HepG2 (cell line): Measurements from ENCODE around the gene FN1. TPM values are rescaled to one million over a fixed set of nuclear protein-coding genes. Genes with fewer than 3 reads are reported as not detected.

ENCODE experiments used
- ARNTL ChIP-seq: sonication (generic); formaldehyde crosslinking; IDR thresholded peaks from 2 replicates; pipeline ENCODE4 v1.4.0; 2020; ENCODE audit warnings: mild to moderate bottlenecking, missing genetic modification reagents
- ATF7 ChIP-seq, 2 experiments: fragments of 450-650 bp in 1 of 2; sonication (generic) in 1 of 2; formaldehyde crosslinking in 1 of 2; IDR thresholded peaks; 2 replicates each; pipeline versions ENCODE4 v1.4.0 to v1.6.1; 2016 to 2020; ENCODE audit warnings: antibody characterized with exemption in 1 of 2, mild to moderate bottlenecking in 1 of 2, missing genetic modification reagents in 1 of 2
- FOXA3 ChIP-seq: IDR thresholded peaks from 2 replicates; pipeline ENCODE4 v1.6.1; 2016; ENCODE audit warnings: missing genetic modification reagents, missing compliant biosample characterization
- HMG20A ChIP-seq: IDR thresholded peaks from 2 replicates; pipeline ENCODE4 v1.6.1; 2016; ENCODE audit warnings: borderline replicate concordance
- PHF20 ChIP-seq: sonication (generic); formaldehyde crosslinking; IDR thresholded peaks from 2 replicates; pipeline ENCODE4 v1.5.0; 2020; ENCODE audit warnings: mild to moderate bottlenecking, missing genetic modification reagents
- RELA ChIP-seq: sonication (generic); formaldehyde crosslinking; IDR thresholded peaks from 2 replicates; pipeline ENCODE4 v1.4.0; 2020; ENCODE audit warnings: missing genetic modification reagents
- ZNF10 ChIP-seq: sonication (generic); formaldehyde crosslinking; IDR thresholded peaks from 2 replicates; pipeline ENCODE4 v1.4.0; 2020; ENCODE audit warnings: mild to moderate bottlenecking, low read depth, missing genetic modification reagents, borderline replicate concordance
- ZNF615 ChIP-seq: sonication (generic); formaldehyde crosslinking; IDR thresholded peaks from 2 replicates; pipeline ENCODE4 v1.5.0; 2020; ENCODE audit warnings: mild to moderate bottlenecking, missing genetic modification reagents, borderline replicate concordance
- ZNF766 ChIP-seq: sonication (generic); formaldehyde crosslinking; IDR thresholded peaks from 2 replicates; pipeline ENCODE4 v1.5.0; 2020; ENCODE audit warnings: missing genetic modification reagents, borderline replicate concordance
- polyA plus RNA-seq, 8 experiments: library from polyadenylated mRNA; depleted of rRNA in 3 of 8; stranded (reverse) in 7 of 8; unstranded in 1 of 8; fragments of >200 nt; fragmentation: Illumina TruSeq in 4 of 8; extraction: Trizol in 4 of 8; gene quantifications; 2 replicates each; pipeline versions ENCODE4 v1.2.1 to v1.2.3, GENCODE V29; 2011 to 2016; ENCODE audit warnings: low read depth in 4 of 8, missing spikeins in 1 of 8, mixed read lengths in 1 of 8; ENCODE audit not compliant: insufficient read depth in 1 of 8
- total RNA-seq, 5 experiments: library from RNA; depleted of rRNA; stranded (reverse); fragments of >200 nt; fragmentation: Illumina TruSeq; extraction: Trizol; gene quantifications; 2 replicates each; pipeline ENCODE4 v1.2.3, GENCODE V29; 2016; ENCODE audit warnings: low read depth in 1 of 5
- TF ChIP-seq, protein P1 (sequence below): IDR thresholded peaks from 2 replicates; pipeline ENCODE4 v1.6.1; 2016; ENCODE audit warnings: low read depth, borderline replicate concordance
- TF ChIP-seq, protein P2 (sequence below): sonication (generic); IDR thresholded peaks from 2 replicates; pipeline ENCODE4 v1.6.1; 2016; ENCODE audit warnings: low read depth, borderline replicate concordance
- TF ChIP-seq, protein P3 (sequence below): sonication (generic); formaldehyde crosslinking; IDR thresholded peaks from 2 replicates; pipeline ENCODE4 v1.4.0; 2020; ENCODE audit warnings: mild to moderate bottlenecking, missing genetic modification reagents
- TF ChIP-seq, protein P4 (sequence below): sonication (generic); formaldehyde crosslinking; IDR thresholded peaks from 2 replicates; pipeline ENCODE4 v1.4.0; 2020; ENCODE audit warnings: missing genetic modification reagents, mild to moderate bottlenecking, borderline replicate concordance
- TF ChIP-seq, protein P5 (sequence below): sonication (generic); formaldehyde crosslinking; IDR thresholded peaks from 2 replicates; pipeline ENCODE4 v1.5.0; 2020; ENCODE audit warnings: missing genetic modification reagents
- TF ChIP-seq, protein P6 (sequence below), 2 experiments: IDR thresholded peaks; 2 replicates each; pipeline ENCODE4 v1.6.1; 2011 to 2012; ENCODE audit warnings: low read length in 2 of 2, borderline replicate concordance in 1 of 2, low read depth in 1 of 2, mild to moderate bottlenecking in 1 of 2, moderate library complexity in 1 of 2

The FN1 gene
- total and polyA plus RNA-seq, 2 of the 13 experiments (the other 11 are each of a cell fraction or from before 2014, with no cell fraction given) = 1,847 to 6,471 TPM

DNA sequence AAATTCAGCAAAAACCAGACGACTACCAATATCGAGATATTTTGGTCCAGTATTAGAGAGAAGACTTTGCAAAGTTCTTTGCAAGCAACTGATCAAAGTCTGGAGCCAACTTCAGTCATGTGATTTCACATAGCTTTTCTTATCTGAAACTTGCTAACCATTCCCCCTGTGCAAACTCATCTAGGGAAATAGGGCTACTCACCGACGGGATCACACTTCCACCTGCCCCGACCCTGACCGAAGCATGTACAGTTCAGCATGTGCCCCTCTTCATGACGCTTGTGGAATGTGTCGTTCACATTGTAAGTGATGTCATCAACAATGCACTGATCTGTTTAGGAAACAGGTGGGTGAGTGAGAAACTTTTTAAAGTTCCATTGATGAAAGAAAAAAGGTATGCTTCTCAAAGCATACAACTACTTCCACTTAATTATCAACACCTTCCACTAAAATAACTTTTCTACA lies 15.4 kb downstream of the FN1 start (continued):
- TF ChIP-seq, protein P1, sequence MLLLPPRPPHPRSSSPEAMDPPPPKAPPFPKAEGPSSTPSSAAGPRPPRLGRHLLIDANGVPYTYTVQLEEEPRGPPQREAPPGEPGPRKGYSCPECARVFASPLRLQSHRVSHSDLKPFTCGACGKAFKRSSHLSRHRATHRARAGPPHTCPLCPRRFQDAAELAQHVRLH (CRISPR knock-in tag) = peak; percentile 46; the same call in 1 of the 2 replicates
- TF ChIP-seq, protein P2, sequence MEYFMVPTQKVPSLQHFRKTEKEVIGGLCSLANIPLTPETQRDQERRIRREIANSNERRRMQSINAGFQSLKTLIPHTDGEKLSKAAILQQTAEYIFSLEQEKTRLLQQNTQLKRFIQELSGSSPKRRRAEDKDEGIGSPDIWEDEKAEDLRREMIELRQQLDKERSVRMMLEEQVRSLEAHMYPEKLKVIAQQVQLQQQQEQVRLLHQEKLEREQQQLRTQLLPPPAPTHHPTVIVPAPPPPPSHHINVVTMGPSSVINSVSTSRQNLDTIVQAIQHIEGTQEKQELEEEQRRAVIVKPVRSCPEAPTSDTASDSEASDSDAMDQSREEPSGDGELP = peak; percentile 52; the same call in 1 of the 2 replicates
- peak; percentile 80 for TF ChIP-seq FOXA3 (CRISPR knock-in tag)
- TF ChIP-seq, protein P3, sequence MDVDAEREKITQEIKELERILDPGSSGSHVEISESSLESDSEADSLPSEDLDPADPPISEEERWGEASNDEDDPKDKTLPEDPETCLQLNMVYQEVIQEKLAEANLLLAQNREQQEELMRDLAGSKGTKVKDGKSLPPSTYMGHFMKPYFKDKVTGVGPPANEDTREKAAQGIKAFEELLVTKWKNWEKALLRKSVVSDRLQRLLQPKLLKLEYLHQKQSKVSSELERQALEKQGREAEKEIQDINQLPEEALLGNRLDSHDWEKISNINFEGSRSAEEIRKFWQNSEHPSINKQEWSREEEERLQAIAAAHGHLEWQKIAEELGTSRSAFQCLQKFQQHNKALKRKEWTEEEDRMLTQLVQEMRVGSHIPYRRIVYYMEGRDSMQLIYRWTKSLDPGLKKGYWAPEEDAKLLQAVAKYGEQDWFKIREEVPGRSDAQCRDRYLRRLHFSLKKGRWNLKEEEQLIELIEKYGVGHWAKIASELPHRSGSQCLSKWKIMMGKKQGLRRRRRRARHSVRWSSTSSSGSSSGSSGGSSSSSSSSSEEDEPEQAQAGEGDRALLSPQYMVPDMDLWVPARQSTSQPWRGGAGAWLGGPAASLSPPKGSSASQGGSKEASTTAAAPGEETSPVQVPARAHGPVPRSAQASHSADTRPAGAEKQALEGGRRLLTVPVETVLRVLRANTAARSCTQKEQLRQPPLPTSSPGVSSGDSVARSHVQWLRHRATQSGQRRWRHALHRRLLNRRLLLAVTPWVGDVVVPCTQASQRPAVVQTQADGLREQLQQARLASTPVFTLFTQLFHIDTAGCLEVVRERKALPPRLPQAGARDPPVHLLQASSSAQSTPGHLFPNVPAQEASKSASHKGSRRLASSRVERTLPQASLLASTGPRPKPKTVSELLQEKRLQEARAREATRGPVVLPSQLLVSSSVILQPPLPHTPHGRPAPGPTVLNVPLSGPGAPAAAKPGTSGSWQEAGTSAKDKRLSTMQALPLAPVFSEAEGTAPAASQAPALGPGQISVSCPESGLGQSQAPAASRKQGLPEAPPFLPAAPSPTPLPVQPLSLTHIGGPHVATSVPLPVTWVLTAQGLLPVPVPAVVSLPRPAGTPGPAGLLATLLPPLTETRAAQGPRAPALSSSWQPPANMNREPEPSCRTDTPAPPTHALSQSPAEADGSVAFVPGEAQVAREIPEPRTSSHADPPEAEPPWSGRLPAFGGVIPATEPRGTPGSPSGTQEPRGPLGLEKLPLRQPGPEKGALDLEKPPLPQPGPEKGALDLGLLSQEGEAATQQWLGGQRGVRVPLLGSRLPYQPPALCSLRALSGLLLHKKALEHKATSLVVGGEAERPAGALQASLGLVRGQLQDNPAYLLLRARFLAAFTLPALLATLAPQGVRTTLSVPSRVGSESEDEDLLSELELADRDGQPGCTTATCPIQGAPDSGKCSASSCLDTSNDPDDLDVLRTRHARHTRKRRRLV = no peak
- TF ChIP-seq ATF7 (IDR thresholded peaks at IDR 0.05) = peak; percentile 95
- TF ChIP-seq ATF7 (CRISPR knock-in tag; IDR thresholded peaks at IDR 0.05) = peak; percentile 82
- peak; percentile 86 for TF ChIP-seq HMG20A (CRISPR knock-in tag)
- TF ChIP-seq ZNF10 (CRISPR knock-in tag) = no peak
- no peak for TF ChIP-seq ZNF615 (CRISPR knock-in tag)
- no peak for TF ChIP-seq PHF20
- TF ChIP-seq, protein P4, sequence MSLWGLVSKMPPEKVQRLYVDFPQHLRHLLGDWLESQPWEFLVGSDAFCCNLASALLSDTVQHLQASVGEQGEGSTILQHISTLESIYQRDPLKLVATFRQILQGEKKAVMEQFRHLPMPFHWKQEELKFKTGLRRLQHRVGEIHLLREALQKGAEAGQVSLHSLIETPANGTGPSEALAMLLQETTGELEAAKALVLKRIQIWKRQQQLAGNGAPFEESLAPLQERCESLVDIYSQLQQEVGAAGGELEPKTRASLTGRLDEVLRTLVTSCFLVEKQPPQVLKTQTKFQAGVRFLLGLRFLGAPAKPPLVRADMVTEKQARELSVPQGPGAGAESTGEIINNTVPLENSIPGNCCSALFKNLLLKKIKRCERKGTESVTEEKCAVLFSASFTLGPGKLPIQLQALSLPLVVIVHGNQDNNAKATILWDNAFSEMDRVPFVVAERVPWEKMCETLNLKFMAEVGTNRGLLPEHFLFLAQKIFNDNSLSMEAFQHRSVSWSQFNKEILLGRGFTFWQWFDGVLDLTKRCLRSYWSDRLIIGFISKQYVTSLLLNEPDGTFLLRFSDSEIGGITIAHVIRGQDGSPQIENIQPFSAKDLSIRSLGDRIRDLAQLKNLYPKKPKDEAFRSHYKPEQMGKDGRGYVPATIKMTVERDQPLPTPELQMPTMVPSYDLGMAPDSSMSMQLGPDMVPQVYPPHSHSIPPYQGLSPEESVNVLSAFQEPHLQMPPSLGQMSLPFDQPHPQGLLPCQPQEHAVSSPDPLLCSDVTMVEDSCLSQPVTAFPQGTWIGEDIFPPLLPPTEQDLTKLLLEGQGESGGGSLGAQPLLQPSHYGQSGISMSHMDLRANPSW (CRISPR knock-in tag) = 0 out of 2 replicates have a peak, but pooled peaks have one; percentile 19
- TF ChIP-seq, protein P5, sequence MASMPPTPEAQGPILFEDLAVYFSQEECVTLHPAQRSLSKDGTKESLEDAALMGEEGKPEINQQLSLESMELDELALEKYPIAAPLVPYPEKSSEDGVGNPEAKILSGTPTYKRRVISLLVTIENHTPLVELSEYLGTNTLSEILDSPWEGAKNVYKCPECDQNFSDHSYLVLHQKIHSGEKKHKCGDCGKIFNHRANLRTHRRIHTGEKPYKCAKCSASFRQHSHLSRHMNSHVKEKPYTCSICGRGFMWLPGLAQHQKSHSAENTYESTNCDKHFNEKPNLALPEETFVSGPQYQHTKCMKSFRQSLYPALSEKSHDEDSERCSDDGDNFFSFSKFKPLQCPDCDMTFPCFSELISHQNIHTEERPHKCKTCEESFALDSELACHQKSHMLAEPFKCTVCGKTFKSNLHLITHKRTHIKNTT (CRISPR knock-in tag) = no peak
- TF ChIP-seq, protein P6, sequence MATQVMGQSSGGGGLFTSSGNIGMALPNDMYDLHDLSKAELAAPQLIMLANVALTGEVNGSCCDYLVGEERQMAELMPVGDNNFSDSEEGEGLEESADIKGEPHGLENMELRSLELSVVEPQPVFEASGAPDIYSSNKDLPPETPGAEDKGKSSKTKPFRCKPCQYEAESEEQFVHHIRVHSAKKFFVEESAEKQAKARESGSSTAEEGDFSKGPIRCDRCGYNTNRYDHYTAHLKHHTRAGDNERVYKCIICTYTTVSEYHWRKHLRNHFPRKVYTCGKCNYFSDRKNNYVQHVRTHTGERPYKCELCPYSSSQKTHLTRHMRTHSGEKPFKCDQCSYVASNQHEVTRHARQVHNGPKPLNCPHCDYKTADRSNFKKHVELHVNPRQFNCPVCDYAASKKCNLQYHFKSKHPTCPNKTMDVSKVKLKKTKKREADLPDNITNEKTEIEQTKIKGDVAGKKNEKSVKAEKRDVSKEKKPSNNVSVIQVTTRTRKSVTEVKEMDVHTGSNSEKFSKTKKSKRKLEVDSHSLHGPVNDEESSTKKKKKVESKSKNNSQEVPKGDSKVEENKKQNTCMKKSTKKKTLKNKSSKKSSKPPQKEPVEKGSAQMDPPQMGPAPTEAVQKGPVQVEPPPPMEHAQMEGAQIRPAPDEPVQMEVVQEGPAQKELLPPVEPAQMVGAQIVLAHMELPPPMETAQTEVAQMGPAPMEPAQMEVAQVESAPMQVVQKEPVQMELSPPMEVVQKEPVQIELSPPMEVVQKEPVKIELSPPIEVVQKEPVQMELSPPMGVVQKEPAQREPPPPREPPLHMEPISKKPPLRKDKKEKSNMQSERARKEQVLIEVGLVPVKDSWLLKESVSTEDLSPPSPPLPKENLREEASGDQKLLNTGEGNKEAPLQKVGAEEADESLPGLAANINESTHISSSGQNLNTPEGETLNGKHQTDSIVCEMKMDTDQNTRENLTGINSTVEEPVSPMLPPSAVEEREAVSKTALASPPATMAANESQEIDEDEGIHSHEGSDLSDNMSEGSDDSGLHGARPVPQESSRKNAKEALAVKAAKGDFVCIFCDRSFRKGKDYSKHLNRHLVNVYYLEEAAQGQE (IDR thresholded peaks at IDR 0.05; ENCODE audit: borderline replicate concordance in 1 of 2, low read depth in 1 of 2, low read length in 2 of 2) = no peak
- peak; percentile 63; the same call in 1 of the 2 replicates for TF ChIP-seq ARNTL (CRISPR knock-in tag)
- TF ChIP-seq ZNF766 = no peak
- no peak for TF ChIP-seq RELA (CRISPR knock-in tag)
